HG02870 (cell line): ENCODE results near the gene SORT1.
"Not testable (repeated sequence)": the region's sequence is repeated elsewhere in the genome, so short reads cannot be mapped to it uniquely, and the experiment has no call there.

Experiments used
- ATAC-seq: cut with Tn5 transposase; IDR thresholded peaks from one replicate; pipeline ENCODE4 v1.9.1; 2021; ENCODE audit warnings: mild to moderate bottlenecking, moderate library complexity; ENCODE audit not compliant: unreplicated experiment

SORT1 gene

GRCh38 chr1:109398343-109399225 lies 866 bp upstream of the SORT1 start:
- ATAC-seq, result no peak

GRCh38 chr1:109396871-109397580 lies 692 bp downstream of the SORT1 start:
- ATAC-seq, result peak; percentile 22

GRCh38 chr1:109396513-109396839 lies 1.2 kb downstream of the SORT1 start:
- no peak for ATAC-seq

GRCh38 chr1:109395602-109396512 lies 1.9 kb downstream of the SORT1 start:
- no peak for ATAC-seq

- ATAC-seq, result not testable (repeated sequence)
These were observed 2.5 kb downstream of the SORT1 start for GRCh38 chr1:109395282-109395599.

- no peak for ATAC-seq
These were observed 3.0 kb downstream of the SORT1 start for GRCh38 chr1:109394591-109395281.

GRCh38 chr1:109393617-109394233 lies 4.0 kb downstream of the SORT1 start:
- ATAC-seq, result no peak

- ATAC-seq, result no peak
These were observed 4.7 kb downstream of the SORT1 start for GRCh38 chr1:109392788-109393616.

- ATAC-seq, result peak; percentile 3
These were observed 5.5 kb downstream of the SORT1 start for GRCh38 chr1:109392037-109392787.

GRCh38 chr1:109391626-109392025 lies 6.1 kb downstream of the SORT1 start:
- ATAC-seq, result peak; percentile 74

GRCh38 chr1:109391157-109391556 lies 6.6 kb downstream of the SORT1 start:
- ATAC-seq, result no peak

- no peak for ATAC-seq
These were observed 7.9 kb downstream of the SORT1 start for GRCh38 chr1:109389638-109390341.

GRCh38 chr1:109388884-109389637 lies 8.7 kb downstream of the SORT1 start:
- ATAC-seq, result no peak

- ATAC-seq, result no peak
These were observed 9.5 kb downstream of the SORT1 start for GRCh38 chr1:109388208-109388711.

- ATAC-seq, result no peak
These were observed 11.5 kb downstream of the SORT1 start for GRCh38 chr1:109386054-109386717.

GRCh38 chr1:109385417-109385816 lies 12.3 kb downstream of the SORT1 start:
- no peak for ATAC-seq

- ATAC-seq, result no peak
These were observed 13.9 kb downstream of the SORT1 start for GRCh38 chr1:109383854-109384253.
